ENCODE data around the gene TCP1. TPM values are rescaled to one million over a fixed set of nuclear protein-coding genes. Genes with fewer than 3 reads are reported as not detected.

The TCP1 gene
- total and polyA plus RNA-seq, 2 of the 13 experiments (the other 11 are each of a cell fraction or from before 2014, with no cell fraction given), result 116 to 553 TPM

- TF ChIP-seq ZMYM4 (CRISPR knock-in tag; IDR thresholded peaks at IDR 0.05) (no peak), RBFOX2 (IDR thresholded peaks at IDR 0.05; ENCODE audit: low read depth, low read length) (no peak), ZSCAN22 (CRISPR knock-in tag; IDR thresholded peaks at IDR 0.05) (no peak; the same call in 1 of the 2 replicates), ZNF124 (CRISPR knock-in tag; IDR thresholded peaks at IDR 0.05) (0 out of 2 replicates have a peak, but pooled peaks have one; percentile 17), KAT8 (CRISPR knock-in tag; IDR thresholded peaks at IDR 0.05) (no peak), ARID2 (CRISPR knock-in tag; IDR thresholded peaks at IDR 0.05; ENCODE audit: borderline replicate concordance) (no peak), FOXK1 (CRISPR knock-in tag; IDR thresholded peaks at IDR 0.05; ENCODE audit: borderline replicate concordance, low read depth) (no peak), ZNF652 (CRISPR knock-in tag; IDR thresholded peaks at IDR 0.05; ENCODE audit: borderline replicate concordance, low read depth) (no peak), BRCA1 (CRISPR knock-in tag; IDR thresholded peaks at IDR 0.05) (0 out of 2 replicates have a peak, but pooled peaks have one; percentile 7), PHF21A (CRISPR knock-in tag; IDR thresholded peaks at IDR 0.05) (peak; percentile 46; the same call in 1 of the 2 replicates), PCBP1 (IDR thresholded peaks at IDR 0.05; ENCODE audit: borderline replicate concordance, low read depth, low read length) (no peak), TAF15 (IDR thresholded peaks at IDR 0.05; ENCODE audit: low read depth, low read length, poor library complexity, severe bottlenecking) (no peak), NR0B2 (CRISPR knock-in tag; IDR thresholded peaks at IDR 0.05) (no peak), TCF7 (IDR thresholded peaks at IDR 0.05; ENCODE audit: low read depth) (no peak), DDIT3 (CRISPR knock-in tag; IDR thresholded peaks at IDR 0.05) (no peak), KMT2A (CRISPR knock-in tag; IDR thresholded peaks at IDR 0.05) (no peak; the same call in 1 of the 2 replicates), NCOA5 (CRISPR knock-in tag; IDR thresholded peaks at IDR 0.05) (no peak), RAD21 (CRISPR knock-in tag; IDR thresholded peaks at IDR 0.05) (no peak), NPAS2 (CRISPR knock-in tag; IDR thresholded peaks at IDR 0.05; ENCODE audit: borderline replicate concordance) (0 out of 2 replicates have a peak, but pooled peaks have one; percentile 13), POGZ (CRISPR knock-in tag; IDR thresholded peaks at IDR 0.05) (no peak), SRSF4 (IDR thresholded peaks at IDR 0.05; ENCODE audit: low read depth, low read length, poor library complexity, severe bottlenecking) (no peak), ZSCAN30 (CRISPR knock-in tag; IDR thresholded peaks at IDR 0.05) (peak; percentile 52; the same call in 1 of the 2 replicates), ZMAT5 (CRISPR knock-in tag; IDR thresholded peaks at IDR 0.05; ENCODE audit: borderline replicate concordance, low read depth) (peak; percentile 56; the same call in 1 of the 2 replicates), FOXP1 (IDR thresholded peaks at IDR 0.05) (no peak), FOXP1 (CRISPR knock-in tag; IDR thresholded peaks at IDR 0.05) (no peak), ETV5 (CRISPR knock-in tag; IDR thresholded peaks at IDR 0.05; ENCODE audit: borderline replicate concordance) (peak; percentile 27; the same call in 1 of the 2 replicates), HOXD1 (CRISPR knock-in tag; IDR thresholded peaks at IDR 0.05) (peak; percentile 49; the same call in 1 of the 2 replicates), CEBPG (CRISPR knock-in tag; IDR thresholded peaks at IDR 0.05) (no peak), TFAP4 (IDR thresholded peaks at IDR 0.05; ENCODE audit: borderline replicate concordance, low read depth) (no peak), ZNF598 (CRISPR knock-in tag; IDR thresholded peaks at IDR 0.05; ENCODE audit: borderline replicate concordance) (no peak), SUZ12 (IDR thresholded peaks at IDR 0.05; ENCODE audit: low read depth, low read length) (no peak), KAT7 (CRISPR knock-in tag; IDR thresholded peaks at IDR 0.05; ENCODE audit: borderline replicate concordance) (0 out of 2 replicates have a peak, but pooled peaks have one; percentile 17), ZNF460 (CRISPR knock-in tag; IDR thresholded peaks at IDR 0.05; ENCODE audit: borderline replicate concordance) (no peak)
These were observed 537 bp downstream of the TCP1 start (continued) for GRCh38 chr6:159788753-159789376.

Measured in HepG2 (cell line).